Stimulated activated naive CD8-positive, alpha-beta T cell treated with anti-CD3 and anti-CD28 coated beads, Interleukin-15, Interleukin-2, amounts not matched to agents 100 ng/mL and 50 ng/mL, for 24 hours (primary cell): ENCODE measurements around the gene ADRA2B.
"Not testable (repeated sequence)": the region's sequence is repeated elsewhere in the genome, so short reads cannot be mapped to it uniquely, and the experiment has no call there.

Experiments used
- H3K27ac Mint-ChIP-seq: one replicate; pipeline ENCODE4 v1.8.0; 2021; ENCODE audit warnings: mild to moderate bottlenecking, mixed read lengths
- H3K27me3 Mint-ChIP-seq: one replicate; pipeline ENCODE4 v1.8.0; 2021; ENCODE audit warnings: mixed read lengths
- H3K36me3 Mint-ChIP-seq: one replicate; pipeline ENCODE4 v1.8.0; 2021; ENCODE audit warnings: low read depth, mixed read lengths
- H3K4me1 Mint-ChIP-seq: one replicate; pipeline ENCODE4 v1.8.0; 2021; ENCODE audit warnings: low read depth, mixed read lengths
- H3K4me3 Mint-ChIP-seq: one replicate; pipeline ENCODE4 v1.8.0; 2021; ENCODE audit warnings: mild to moderate bottlenecking, mixed read lengths
- H3K9me3 Mint-ChIP-seq: one replicate; pipeline ENCODE4 v1.8.0; 2021; ENCODE audit warnings: mixed read lengths

Gene ADRA2B

DNA sequence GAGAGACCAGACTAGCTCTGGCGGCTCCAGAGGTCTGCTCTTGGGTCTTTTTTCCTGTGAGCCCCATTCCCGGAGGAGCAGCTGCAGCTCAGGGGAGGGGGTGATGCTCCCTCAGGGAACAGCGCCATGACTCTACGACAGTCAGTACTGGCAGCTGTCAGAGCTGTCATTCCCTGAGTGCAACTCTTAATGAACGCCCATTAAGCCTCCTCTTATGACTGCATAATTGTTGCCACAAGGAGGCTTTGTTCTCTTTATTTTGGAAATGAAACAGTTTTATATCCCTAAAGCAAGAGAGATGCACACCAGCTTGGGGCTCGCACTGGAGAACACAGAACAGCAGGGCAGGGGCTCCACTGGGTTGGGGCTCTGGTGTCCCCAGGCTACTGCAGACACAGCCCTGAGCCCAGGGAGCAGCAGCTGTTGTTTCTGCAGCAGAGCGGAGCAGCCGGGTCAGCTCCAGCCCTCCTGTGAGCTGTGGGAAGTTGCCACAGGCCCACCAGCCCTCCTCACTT lies 44.3 kb downstream of the ADRA2B start:
- not testable (repeated sequence) for H3K36me3 Mint-ChIP-seq, H3K27ac Mint-ChIP-seq, H3K4me1 Mint-ChIP-seq, H3K27me3 Mint-ChIP-seq, H3K4me3 Mint-ChIP-seq
- H3K9me3 Mint-ChIP-seq = peaks cover 16% of the 10 kb centered on the region

- H3K27ac Mint-ChIP-seq, H3K4me3 Mint-ChIP-seq, H3K27me3 Mint-ChIP-seq, H3K36me3 Mint-ChIP-seq, H3K4me1 Mint-ChIP-seq: not testable (repeated sequence)
- peaks cover 16% of the 10 kb centered on the region for H3K9me3 Mint-ChIP-seq
These were observed 45.0 kb downstream of the ADRA2B start for GRCh38 chr2:96071087-96071976.

GRCh38 chr2:96070351-96070750 lies 46.0 kb downstream of the ADRA2B start:
- H3K27ac Mint-ChIP-seq, H3K4me1 Mint-ChIP-seq, H3K27me3 Mint-ChIP-seq, H3K36me3 Mint-ChIP-seq, H3K4me3 Mint-ChIP-seq, H3K9me3 Mint-ChIP-seq: not testable (repeated sequence)

- not testable (repeated sequence) for H3K4me1 Mint-ChIP-seq, H3K27me3 Mint-ChIP-seq, H3K9me3 Mint-ChIP-seq
These were observed 46.5 kb downstream of the ADRA2B start for GRCh38 chr2:96069878-96070277.

GRCh38 chr2:96067902-96068581 lies 48.3 kb downstream of the ADRA2B start:
- not testable (repeated sequence) for H3K36me3 Mint-ChIP-seq, H3K27me3 Mint-ChIP-seq, H3K9me3 Mint-ChIP-seq, H3K27ac Mint-ChIP-seq, H3K4me1 Mint-ChIP-seq, H3K4me3 Mint-ChIP-seq

More at GRCh38 chr2:96069878-96070277, 46.5 kb downstream of the ADRA2B start:
- H3K4me3 Mint-ChIP-seq, H3K36me3 Mint-ChIP-seq, H3K27ac Mint-ChIP-seq: not testable (repeated sequence)

GRCh38 chr2:96067098-96067660 lies 49.2 kb downstream of the ADRA2B start:
- H3K4me1 Mint-ChIP-seq, H3K4me3 Mint-ChIP-seq, H3K27ac Mint-ChIP-seq, H3K9me3 Mint-ChIP-seq, H3K36me3 Mint-ChIP-seq, H3K27me3 Mint-ChIP-seq: not testable (repeated sequence)

GRCh38 chr2:96066511-96066910 lies 49.9 kb downstream of the ADRA2B start:
- not testable (repeated sequence) for H3K9me3 Mint-ChIP-seq, H3K27me3 Mint-ChIP-seq, H3K27ac Mint-ChIP-seq, H3K4me1 Mint-ChIP-seq, H3K36me3 Mint-ChIP-seq, H3K4me3 Mint-ChIP-seq

GRCh38 chr2:96065954-96066353 lies 50.4 kb downstream of the ADRA2B start:
- H3K27me3 Mint-ChIP-seq, H3K4me3 Mint-ChIP-seq, H3K4me1 Mint-ChIP-seq, H3K9me3 Mint-ChIP-seq, H3K36me3 Mint-ChIP-seq, H3K27ac Mint-ChIP-seq: not testable (repeated sequence)

DNA sequence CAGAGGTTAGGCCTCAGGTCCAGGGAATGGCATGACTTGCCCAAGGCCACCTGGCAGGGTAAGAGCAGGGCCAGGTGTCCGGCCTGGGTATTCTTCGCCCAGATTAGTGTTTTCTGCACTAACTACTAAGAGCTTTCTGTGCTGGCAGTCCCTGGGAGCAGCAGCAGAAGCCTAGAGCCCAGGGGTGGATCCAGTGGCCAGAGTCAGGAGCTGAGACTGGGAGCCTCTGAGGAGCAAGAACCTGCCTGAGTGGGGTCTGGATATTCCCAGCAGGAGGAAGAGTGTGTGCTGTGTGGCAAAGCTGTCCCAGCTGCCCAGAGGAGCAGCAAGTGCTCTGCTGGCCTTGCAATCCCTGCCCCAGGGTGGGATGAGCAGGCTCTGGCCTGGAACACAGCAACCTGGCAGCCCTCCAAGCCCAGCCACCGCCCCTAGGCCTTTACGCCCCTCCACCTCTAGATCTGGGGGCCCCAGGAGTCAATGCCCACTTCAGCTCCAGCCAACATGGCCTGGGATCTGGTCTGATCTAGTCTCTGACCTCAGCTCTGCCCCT lies 50.9 kb downstream of the ADRA2B start:
- Mint-ChIP-seq H3K4me1 (peaks cover 7% of the 10 kb centered on the region), H3K4me3 (no peak overlapping the region), H3K27me3 (no peaks in the 10 kb centered on the region), H3K9me3 (no peaks in the 10 kb centered on the region), H3K36me3 (no peaks in the 10 kb centered on the region), H3K27ac (no peak overlapping the region)

GRCh38 chr2:96064760-96065159 lies 51.6 kb downstream of the ADRA2B start:
- not testable (repeated sequence) for H3K4me1 Mint-ChIP-seq, H3K27me3 Mint-ChIP-seq, H3K4me3 Mint-ChIP-seq, H3K36me3 Mint-ChIP-seq, H3K27ac Mint-ChIP-seq, H3K9me3 Mint-ChIP-seq

- H3K9me3 Mint-ChIP-seq, H3K27me3 Mint-ChIP-seq, H3K4me3 Mint-ChIP-seq, H3K36me3 Mint-ChIP-seq, H3K4me1 Mint-ChIP-seq, H3K27ac Mint-ChIP-seq: not testable (repeated sequence)
These were observed 52.2 kb downstream of the ADRA2B start for GRCh38 chr2:96064047-96064675.

DNA sequence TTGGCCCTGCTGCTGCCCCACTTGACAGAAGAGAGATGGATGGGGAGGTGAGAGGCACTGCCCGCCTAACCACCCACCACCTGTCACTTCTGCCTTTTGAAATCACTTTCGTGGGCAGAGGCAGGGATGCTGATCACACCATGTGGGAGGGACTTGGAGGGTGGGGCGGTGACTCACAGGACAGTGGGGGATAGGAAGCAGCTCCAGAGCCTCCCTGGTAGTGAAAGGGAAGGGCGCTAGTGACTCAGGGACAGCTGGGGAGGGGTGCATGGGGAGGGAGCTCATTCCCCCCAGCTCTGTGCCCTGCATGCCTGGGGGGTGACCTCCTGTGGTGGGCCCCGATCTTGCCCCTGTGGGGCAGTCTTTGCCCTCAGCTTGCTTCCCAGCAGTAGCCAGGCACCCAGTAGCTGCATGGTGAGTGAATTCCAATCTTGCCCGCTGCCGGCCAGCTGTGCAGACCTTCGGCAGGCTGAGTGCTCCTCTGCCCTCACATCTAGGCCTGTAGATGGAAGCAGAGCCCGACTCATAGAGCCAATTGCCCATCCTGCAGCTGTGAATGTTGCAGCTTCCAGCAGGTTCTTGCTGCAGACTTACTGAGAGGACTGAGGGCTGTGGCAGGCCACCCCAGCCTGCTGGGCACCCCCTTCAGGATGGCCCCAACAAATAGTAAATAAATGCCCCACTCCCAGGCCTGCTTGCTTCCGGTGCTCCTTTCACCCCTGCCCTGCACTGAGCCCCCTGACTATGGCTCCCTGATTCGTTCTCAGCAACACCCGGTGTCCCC lies 53.1 kb downstream of the ADRA2B start:
- H3K27me3 Mint-ChIP-seq, H3K36me3 Mint-ChIP-seq, H3K4me3 Mint-ChIP-seq, H3K4me1 Mint-ChIP-seq, H3K27ac Mint-ChIP-seq, H3K9me3 Mint-ChIP-seq: not testable (repeated sequence)
